ENCODE results near the gene USP36.

- TF ChIP-seq CTCF (IDR thresholded peaks at IDR 0.05) = no peak
- no peak for TF ChIP-seq POLR2A (IDR thresholded peaks at IDR 0.05)
- TF ChIP-seq POLR2AphosphoS5 (IDR thresholded peaks at IDR 0.05) = peak in 2 of 3 donors; percentile 12 to 34
Measured at GRCh38 chr17:78818932-78819331, 21.7 kb downstream of the USP36 start.
